ENCODE data around the gene ZBTB7C.

DNA sequence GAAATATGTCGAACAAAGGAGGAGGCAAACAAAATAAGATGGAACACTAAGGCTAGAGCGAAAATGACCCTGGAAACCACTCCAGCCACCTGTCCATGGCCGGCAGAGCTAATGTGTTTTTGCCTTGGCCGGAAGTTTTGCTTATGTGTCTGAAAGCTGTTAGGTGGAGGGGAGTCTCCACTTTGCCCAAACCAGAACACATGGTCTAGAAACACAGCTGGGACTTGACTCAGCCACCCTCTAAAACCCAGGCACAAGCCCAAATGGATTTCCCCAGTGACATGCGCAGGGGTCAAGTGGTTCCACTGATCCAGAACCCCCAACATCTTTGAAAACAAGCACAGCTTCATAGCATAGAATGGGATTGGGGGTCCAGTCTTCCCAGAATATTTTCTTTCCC lies 159.3 kb downstream of the ZBTB7C start:
- TF ChIP-seq ZNF274 (IDR thresholded peaks at IDR 0.05; ENCODE audit: low read depth, low read length) (no peak), YY1 (IDR thresholded peaks at IDR 0.05; ENCODE audit: insufficient read depth, insufficient read length) (no peak)

All from NT2/D1 (cell line).